ENCODE measurements around the gene STK38L. TPM values are rescaled to one million over a fixed set of nuclear protein-coding genes. Genes with fewer than 3 reads are reported as not detected.

STK38L gene
- total and polyA plus RNA-seq, 10 of the 15 experiments (the other 5 are each of a cell fraction or from before 2014, with no cell fraction given): 43.0 to 154 (median 115) TPM

DNA sequence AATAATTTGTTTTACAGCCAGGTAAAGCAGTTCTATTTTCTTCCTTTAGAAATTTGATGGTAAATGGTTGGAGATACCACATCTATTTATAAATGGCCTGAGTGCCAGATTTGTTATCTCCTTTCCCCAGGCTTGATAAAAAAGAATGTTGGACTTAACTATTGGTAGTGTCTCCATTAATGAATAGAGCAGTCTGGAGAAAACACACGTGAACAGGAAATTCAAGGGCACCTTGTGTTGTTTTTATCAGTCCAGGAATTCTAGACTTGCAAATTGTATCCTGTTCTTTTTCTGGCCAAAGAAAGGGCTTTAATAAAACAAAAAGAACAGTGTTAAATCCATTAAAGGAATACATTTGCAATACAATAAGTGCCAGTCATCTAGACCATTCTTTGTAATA lies 47.8 kb downstream of the STK38L start (continued):
- TF ChIP-seq, protein P1, sequence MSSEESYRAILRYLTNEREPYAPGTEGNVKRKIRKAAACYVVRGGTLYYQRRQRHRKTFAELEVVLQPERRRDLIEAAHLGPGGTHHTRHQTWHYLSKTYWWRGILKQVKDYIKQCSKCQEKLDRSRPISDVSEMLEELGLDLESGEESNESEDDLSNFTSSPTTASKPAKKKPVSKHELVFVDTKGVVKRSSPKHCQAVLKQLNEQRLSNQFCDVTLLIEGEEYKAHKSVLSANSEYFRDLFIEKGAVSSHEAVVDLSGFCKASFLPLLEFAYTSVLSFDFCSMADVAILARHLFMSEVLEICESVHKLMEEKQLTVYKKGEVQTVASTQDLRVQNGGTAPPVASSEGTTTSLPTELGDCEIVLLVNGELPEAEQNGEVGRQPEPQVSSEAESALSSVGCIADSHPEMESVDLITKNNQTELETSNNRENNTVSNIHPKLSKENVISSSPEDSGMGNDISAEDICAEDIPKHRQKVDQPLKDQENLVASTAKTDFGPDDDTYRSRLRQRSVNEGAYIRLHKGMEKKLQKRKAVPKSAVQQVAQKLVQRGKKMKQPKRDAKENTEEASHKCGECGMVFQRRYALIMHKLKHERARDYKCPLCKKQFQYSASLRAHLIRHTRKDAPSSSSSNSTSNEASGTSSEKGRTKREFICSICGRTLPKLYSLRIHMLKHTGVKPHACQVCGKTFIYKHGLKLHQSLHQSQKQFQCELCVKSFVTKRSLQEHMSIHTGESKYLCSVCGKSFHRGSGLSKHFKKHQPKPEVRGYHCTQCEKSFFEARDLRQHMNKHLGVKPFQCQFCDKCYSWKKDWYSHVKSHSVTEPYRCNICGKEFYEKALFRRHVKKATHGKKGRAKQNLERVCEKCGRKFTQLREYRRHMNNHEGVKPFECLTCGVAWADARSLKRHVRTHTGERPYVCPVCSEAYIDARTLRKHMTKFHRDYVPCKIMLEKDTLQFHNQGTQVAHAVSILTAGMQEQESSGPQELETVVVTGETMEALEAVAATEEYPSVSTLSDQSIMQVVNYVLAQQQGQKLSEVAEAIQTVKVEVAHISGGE (CRISPR knock-in tag; IDR thresholded peaks at IDR 0.05): no peak
- TF ChIP-seq, protein P2, sequence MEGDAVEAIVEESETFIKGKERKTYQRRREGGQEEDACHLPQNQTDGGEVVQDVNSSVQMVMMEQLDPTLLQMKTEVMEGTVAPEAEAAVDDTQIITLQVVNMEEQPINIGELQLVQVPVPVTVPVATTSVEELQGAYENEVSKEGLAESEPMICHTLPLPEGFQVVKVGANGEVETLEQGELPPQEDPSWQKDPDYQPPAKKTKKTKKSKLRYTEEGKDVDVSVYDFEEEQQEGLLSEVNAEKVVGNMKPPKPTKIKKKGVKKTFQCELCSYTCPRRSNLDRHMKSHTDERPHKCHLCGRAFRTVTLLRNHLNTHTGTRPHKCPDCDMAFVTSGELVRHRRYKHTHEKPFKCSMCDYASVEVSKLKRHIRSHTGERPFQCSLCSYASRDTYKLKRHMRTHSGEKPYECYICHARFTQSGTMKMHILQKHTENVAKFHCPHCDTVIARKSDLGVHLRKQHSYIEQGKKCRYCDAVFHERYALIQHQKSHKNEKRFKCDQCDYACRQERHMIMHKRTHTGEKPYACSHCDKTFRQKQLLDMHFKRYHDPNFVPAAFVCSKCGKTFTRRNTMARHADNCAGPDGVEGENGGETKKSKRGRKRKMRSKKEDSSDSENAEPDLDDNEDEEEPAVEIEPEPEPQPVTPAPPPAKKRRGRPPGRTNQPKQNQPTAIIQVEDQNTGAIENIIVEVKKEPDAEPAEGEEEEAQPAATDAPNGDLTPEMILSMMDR (IDR thresholded peaks at IDR 0.05 in 2 of 3, conservative IDR thresholded peaks at IDR 0.05 in 1 of 3; ENCODE audit: control insufficient read depth in 2 of 3, extremely low read depth in 1 of 3, insufficient read depth in 1 of 3, low read depth in 3 of 3, low read length in 3 of 3): no peak
- no peak for TF ChIP-seq HDGF (IDR thresholded peaks at IDR 0.05)
- TF ChIP-seq, protein P3, sequence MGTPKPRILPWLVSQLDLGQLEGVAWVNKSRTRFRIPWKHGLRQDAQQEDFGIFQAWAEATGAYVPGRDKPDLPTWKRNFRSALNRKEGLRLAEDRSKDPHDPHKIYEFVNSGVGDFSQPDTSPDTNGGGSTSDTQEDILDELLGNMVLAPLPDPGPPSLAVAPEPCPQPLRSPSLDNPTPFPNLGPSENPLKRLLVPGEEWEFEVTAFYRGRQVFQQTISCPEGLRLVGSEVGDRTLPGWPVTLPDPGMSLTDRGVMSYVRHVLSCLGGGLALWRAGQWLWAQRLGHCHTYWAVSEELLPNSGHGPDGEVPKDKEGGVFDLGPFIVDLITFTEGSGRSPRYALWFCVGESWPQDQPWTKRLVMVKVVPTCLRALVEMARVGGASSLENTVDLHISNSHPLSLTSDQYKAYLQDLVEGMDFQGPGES (IDR thresholded peaks at IDR 0.05): no peak
- no peak for TF ChIP-seq MTA3 (IDR thresholded peaks at IDR 0.05; ENCODE audit: borderline replicate concordance, low read length)
- TF ChIP-seq, protein P4, sequence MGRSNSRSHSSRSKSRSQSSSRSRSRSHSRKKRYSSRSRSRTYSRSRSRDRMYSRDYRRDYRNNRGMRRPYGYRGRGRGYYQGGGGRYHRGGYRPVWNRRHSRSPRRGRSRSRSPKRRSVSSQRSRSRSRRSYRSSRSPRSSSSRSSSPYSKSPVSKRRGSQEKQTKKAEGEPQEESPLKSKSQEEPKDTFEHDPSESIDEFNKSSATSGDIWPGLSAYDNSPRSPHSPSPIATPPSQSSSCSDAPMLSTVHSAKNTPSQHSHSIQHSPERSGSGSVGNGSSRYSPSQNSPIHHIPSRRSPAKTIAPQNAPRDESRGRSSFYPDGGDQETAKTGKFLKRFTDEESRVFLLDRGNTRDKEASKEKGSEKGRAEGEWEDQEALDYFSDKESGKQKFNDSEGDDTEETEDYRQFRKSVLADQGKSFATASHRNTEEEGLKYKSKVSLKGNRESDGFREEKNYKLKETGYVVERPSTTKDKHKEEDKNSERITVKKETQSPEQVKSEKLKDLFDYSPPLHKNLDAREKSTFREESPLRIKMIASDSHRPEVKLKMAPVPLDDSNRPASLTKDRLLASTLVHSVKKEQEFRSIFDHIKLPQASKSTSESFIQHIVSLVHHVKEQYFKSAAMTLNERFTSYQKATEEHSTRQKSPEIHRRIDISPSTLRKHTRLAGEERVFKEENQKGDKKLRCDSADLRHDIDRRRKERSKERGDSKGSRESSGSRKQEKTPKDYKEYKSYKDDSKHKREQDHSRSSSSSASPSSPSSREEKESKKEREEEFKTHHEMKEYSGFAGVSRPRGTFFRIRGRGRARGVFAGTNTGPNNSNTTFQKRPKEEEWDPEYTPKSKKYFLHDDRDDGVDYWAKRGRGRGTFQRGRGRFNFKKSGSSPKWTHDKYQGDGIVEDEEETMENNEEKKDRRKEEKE (IDR thresholded peaks at IDR 0.05): no peak

Data from GM12878 (cell line).